Measurements from ENCODE around the gene H6PD. TPM values are rescaled to one million over a fixed set of nuclear protein-coding genes. Genes with fewer than 3 reads are reported as not detected.

The H6PD gene
- total RNA-seq, 2 experiments from 2014 or later: 9.3 to 10.4 TPM

GRCh38 chr1:9311029-9311428 is 76.5 kb downstream of the H6PD start:
- ChIA-PET CTCF (interaction anchor here (1.0 to 1.2 kb wide), 2 partner anchors 22 to 136 kb away, joined by 3 read pairs; no protein-coding TSS in a partner anchor), POLR2A (interaction anchor here (0.7 kb wide), 1 partner anchor 96 kb away, joined by 3 read pairs; no protein-coding TSS in a partner anchor)
- H3K9me3 Mint-ChIP-seq: no peaks in the 10 kb centered on the region
- H3K36me3 Mint-ChIP-seq: no peaks in the 10 kb centered on the region
- H3K4me3 Mint-ChIP-seq: no peak overlapping the region
- peaks cover 23% of the 10 kb centered on the region for H3K4me1 Mint-ChIP-seq (ENCODE audit: low read depth)
- intact Hi-C loops (cut with micrococcal nuclease): no loop called here
- DNase-seq: no peak
- H3K27ac Mint-ChIP-seq: no peak overlapping the region
- H3K27me3 Mint-ChIP-seq: no peaks in the 10 kb centered on the region

- DNase-seq: no peak
- Mint-ChIP-seq H3K27ac (no peak overlapping the region), H3K27me3 (no peaks in the 10 kb centered on the region), H3K9me3 (no peaks in the 10 kb centered on the region), H3K4me1 (ENCODE audit: low read depth) (peaks cover 24% of the 10 kb centered on the region), H3K36me3 (no peaks in the 10 kb centered on the region), H3K4me3 (no peak overlapping the region)
- CTCF ChIA-PET: interaction anchor here (0.6 kb wide), 1 partner anchor 117 kb away, joined by 3 read pairs; no protein-coding TSS in a partner anchor
- POLR2A ChIA-PET: interaction anchor here (0.7 kb wide), 1 partner anchor 96 kb away, joined by 3 read pairs; no protein-coding TSS in a partner anchor
- intact Hi-C loops (cut with micrococcal nuclease): no loop called here
These were observed 76.9 kb downstream of the H6PD start for GRCh38 chr1:9311479-9311878.

DNA sequence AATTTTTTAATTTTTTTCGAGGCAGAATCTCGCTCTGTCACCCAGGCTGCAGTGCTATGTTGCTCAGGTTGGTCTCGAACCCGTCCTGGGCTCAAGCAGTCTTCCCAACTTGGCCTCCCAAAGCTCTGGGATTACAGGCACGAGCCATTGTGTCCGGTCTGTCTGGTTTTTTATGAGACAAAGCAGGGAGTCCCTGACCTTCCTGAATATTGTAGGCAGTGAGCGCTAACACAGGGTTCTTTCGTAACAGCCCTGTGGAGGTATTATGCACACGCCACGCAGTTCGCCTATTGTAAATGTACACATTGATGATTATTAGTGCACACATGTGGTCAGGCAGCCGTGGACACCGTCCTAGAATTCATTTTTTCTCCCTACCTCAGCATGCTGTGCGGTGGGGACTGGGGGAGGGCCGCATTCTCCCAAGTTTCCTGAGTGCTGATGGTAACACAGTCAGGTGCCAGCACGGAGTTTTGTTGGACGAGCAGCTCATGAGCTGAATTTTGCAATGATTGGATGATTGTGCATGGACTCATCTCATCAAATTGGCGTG is 77.7 kb downstream of the H6PD start:
- Mint-ChIP-seq H3K27ac (no peak overlapping the region), H3K36me3 (no peaks in the 10 kb centered on the region), H3K4me1 (ENCODE audit: low read depth) (peaks cover 32% of the 10 kb centered on the region), H3K9me3 (no peaks in the 10 kb centered on the region), H3K27me3 (no peaks in the 10 kb centered on the region), H3K4me3 (no peak overlapping the region)
- DNase-seq: no peak
- intact Hi-C loops (cut with micrococcal nuclease): no loop called here
- POLR2A ChIA-PET: no interaction called here
- CTCF ChIA-PET: interaction anchor here (0.6 kb wide), 1 partner anchor 116 kb away, joined by 3 read pairs; no protein-coding TSS in a partner anchor

DNA sequence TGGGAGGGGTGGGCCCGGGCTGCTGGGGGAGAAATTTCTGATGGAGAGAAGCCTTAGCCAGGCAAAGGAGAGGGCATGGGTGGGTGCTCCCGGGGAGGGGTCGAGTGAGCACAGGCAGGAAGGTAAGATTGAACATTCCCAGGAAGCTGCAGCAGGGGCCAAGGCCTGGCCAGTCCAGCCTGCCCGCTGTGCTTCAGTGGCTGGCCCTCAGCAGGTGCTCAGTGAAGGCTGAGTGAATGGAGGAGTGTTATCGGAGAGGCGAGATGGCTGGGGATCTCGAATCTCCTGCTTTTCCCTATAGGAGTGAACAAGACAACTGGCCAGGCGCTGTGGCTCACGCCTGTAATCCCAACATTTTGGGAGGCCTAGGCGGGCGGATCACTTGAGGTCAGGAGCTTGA is 79.0 kb downstream of the H6PD start:
- no peaks in the 10 kb centered on the region for H3K36me3 Mint-ChIP-seq
- no peak for DNase-seq
- H3K27me3 Mint-ChIP-seq: no peaks in the 10 kb centered on the region
- ChIA-PET CTCF (no interaction called here), POLR2A (no interaction called here)
- intact Hi-C loops (cut with micrococcal nuclease): no loop called here
- H3K9me3 Mint-ChIP-seq: no peaks in the 10 kb centered on the region
- peaks cover 38% of the 10 kb centered on the region for H3K4me1 Mint-ChIP-seq (ENCODE audit: low read depth)
- no peak overlapping the region for H3K4me3 Mint-ChIP-seq
- no peak overlapping the region for H3K27ac Mint-ChIP-seq

DNA sequence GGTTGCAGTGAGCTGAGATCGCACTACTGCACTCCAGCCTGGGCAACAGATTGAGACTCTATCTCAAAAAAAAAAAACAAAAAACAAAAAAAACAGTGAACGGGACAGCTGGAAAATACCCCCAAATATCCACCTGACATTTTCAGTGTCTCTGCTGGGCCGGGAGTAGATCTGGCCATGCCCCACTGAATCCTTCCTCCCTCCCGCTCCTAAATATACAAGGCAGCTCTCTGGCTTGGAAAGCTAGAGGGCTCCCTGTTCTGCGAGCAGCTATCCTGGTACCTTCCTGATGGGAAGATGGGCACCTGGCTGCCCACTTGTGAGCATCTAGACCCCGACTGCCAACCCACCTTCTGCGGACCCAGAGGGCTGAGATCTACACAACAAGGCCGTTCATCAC is 79.5 kb downstream of the H6PD start:
- H3K36me3 Mint-ChIP-seq: no peaks in the 10 kb centered on the region
- no peak for DNase-seq
- H3K27ac Mint-ChIP-seq: peak overlapping the region; percentile 93
- ChIA-PET CTCF (no interaction called here), POLR2A (no interaction called here)
- no peaks in the 10 kb centered on the region for H3K27me3 Mint-ChIP-seq
- no peak overlapping the region for H3K4me3 Mint-ChIP-seq
- no peaks in the 10 kb centered on the region for H3K9me3 Mint-ChIP-seq
- H3K4me1 Mint-ChIP-seq (ENCODE audit: low read depth): peaks cover 38% of the 10 kb centered on the region
- intact Hi-C loops (cut with micrococcal nuclease): no loop called here

DNA sequence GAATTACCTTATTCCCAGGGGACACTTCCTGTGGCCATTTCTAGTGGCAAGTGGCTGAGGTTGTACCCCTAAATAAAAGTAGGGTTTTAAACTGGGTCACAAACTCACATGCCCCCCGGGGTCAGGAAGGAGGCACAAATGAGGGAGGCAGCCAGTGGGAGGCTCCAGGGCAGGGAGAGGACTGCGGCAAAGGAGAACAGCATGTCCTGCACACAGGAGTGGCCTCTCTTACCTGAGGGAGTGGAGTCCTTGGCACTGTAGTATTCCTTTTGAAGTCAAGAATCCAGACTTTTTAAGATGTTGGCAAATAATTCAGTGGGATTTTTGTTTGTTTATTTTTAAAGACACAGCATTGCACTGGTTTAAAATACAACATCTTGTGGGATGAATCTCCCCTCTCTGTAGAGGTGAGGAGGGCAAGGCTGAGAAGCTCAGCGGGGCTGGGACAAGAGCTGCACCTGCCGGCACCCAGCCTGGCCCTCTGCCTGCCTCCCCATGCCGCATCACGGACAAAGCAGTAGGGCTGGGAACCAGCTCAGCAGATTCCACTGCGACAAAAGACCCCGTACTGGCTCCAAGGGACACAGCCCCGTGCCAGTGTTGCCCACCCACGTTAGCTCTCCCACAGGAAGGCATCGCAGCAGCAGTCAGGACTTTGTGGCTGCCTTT is 80.3 kb downstream of the H6PD start:
- ChIA-PET CTCF (interaction anchor here (0.9 to 1.2 kb wide), 4 partner anchors 25 to 140 kb away, joined by 3 to 5 read pairs (median 4); no protein-coding TSS in a partner anchor), POLR2A (interaction anchor here (1.4 kb wide), 1 partner anchor 25 kb away, joined by 9 read pairs; no protein-coding TSS in a partner anchor)
- Mint-ChIP-seq H3K9me3 (no peaks in the 10 kb centered on the region), H3K27ac (peak overlapping the region; percentile 93), H3K27me3 (no peaks in the 10 kb centered on the region), H3K4me1 (ENCODE audit: low read depth) (peaks cover 38% of the 10 kb centered on the region), H3K4me3 (peak overlapping the region; percentile 66), H3K36me3 (no peaks in the 10 kb centered on the region)
- DNase-seq: no peak
- intact Hi-C loops (cut with micrococcal nuclease): loop anchor here (1.0 to 5.0 kb wide), 6 partner anchors 21 to 222 kb away; partner anchors contain the start of gene SLC25A33

- Mint-ChIP-seq H3K27ac (peak overlapping the region; percentile 93), H3K36me3 (no peaks in the 10 kb centered on the region), H3K4me3 (peak overlapping the region; percentile 66), H3K27me3 (no peaks in the 10 kb centered on the region), H3K4me1 (ENCODE audit: low read depth) (peaks cover 38% of the 10 kb centered on the region), H3K9me3 (no peaks in the 10 kb centered on the region)
- CTCF ChIA-PET: interaction anchor here (0.9 to 1.2 kb wide), 4 partner anchors 25 to 140 kb away, joined by 3 to 5 read pairs (median 4); no protein-coding TSS in a partner anchor
- peak; percentile 85 for DNase-seq
- intact Hi-C loops (cut with micrococcal nuclease): loop anchor here (1.0 to 5.0 kb wide), 6 partner anchors 21 to 222 kb away; partner anchors contain the start of gene SLC25A33
- POLR2A ChIA-PET: interaction anchor here (1.4 kb wide), 1 partner anchor 26 kb away, joined by 9 read pairs; no protein-coding TSS in a partner anchor
These were observed 81.0 kb downstream of the H6PD start for GRCh38 chr1:9315411-9316079.

DNA sequence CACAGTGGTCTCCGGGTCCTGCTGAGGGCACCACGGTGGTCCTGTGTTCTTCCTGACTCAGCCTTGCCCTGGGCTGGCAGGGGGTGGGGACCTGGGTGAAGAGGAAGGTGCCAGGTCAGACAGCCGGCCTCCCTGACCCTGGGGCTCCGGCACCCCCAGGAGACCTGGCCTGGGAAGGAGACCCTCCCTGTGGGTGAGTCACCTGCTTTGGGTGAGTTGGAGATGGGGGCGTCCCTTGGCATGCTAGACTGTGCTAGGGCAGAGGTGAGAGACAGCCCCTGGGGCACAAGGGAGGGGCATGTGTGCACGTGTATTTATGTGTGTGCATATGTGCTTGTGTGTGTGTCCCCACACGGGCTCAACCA is 81.5 kb downstream of the H6PD start:
- H3K27ac Mint-ChIP-seq: peak overlapping the region; percentile 93
- no peaks in the 10 kb centered on the region for H3K36me3 Mint-ChIP-seq
- intact Hi-C loops (cut with micrococcal nuclease): loop anchor here (5.0 kb wide), 2 partner anchors 39 to 221 kb away; partner anchors contain the start of gene SLC25A33
- no peaks in the 10 kb centered on the region for H3K27me3 Mint-ChIP-seq
- H3K4me3 Mint-ChIP-seq: peak overlapping the region; percentile 66
- DNase-seq: peak; percentile 69
- ChIA-PET CTCF (no interaction called here), POLR2A (no interaction called here)
- no peaks in the 10 kb centered on the region for H3K9me3 Mint-ChIP-seq
- peaks cover 38% of the 10 kb centered on the region for H3K4me1 Mint-ChIP-seq (ENCODE audit: low read depth)

GRCh38 chr1:9316512-9316911 is 81.9 kb downstream of the H6PD start:
- no peak overlapping the region for H3K4me3 Mint-ChIP-seq
- no peak for DNase-seq
- intact Hi-C loops (cut with micrococcal nuclease): loop anchor here (5.0 kb wide), 2 partner anchors 39 to 221 kb away; partner anchors contain the start of gene SLC25A33
- no peak overlapping the region for H3K27ac Mint-ChIP-seq
- no peaks in the 10 kb centered on the region for H3K36me3 Mint-ChIP-seq
- CTCF ChIA-PET: interaction anchor here (0.6 kb wide), 1 partner anchor 42 kb away, joined by 3 read pairs; no protein-coding TSS in a partner anchor
- POLR2A ChIA-PET: no interaction called here
- H3K27me3 Mint-ChIP-seq: no peaks in the 10 kb centered on the region
- H3K9me3 Mint-ChIP-seq: no peaks in the 10 kb centered on the region
- H3K4me1 Mint-ChIP-seq (ENCODE audit: low read depth): peaks cover 38% of the 10 kb centered on the region

DNA sequence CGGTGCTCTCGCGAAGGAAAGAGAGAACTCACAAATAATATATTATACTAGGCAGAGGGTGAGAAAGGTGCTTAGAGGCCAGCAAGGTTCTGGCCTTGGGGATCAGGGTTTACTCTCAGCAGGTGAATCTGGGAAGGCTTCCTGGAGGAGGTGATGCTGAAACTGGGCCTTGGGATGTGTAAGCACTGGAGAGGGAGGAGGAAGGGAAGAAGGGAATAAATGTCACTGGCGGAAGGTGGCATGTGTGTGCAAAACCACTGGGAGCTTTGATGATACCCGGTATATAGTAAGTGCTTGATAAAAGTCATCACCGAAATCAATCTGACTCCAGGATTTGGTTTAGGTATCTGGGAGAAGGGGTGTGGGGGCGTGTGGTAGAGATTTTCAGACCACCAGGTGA is 82.5 kb downstream of the H6PD start:
- H3K36me3 Mint-ChIP-seq: no peaks in the 10 kb centered on the region
- H3K4me1 Mint-ChIP-seq (ENCODE audit: low read depth): peaks cover 38% of the 10 kb centered on the region
- intact Hi-C loops (cut with micrococcal nuclease): loop anchor here (5.0 kb wide), 2 partner anchors 40 to 220 kb away; partner anchors contain the start of gene SLC25A33
- ChIA-PET CTCF (interaction anchor here (0.6 to 0.8 kb wide), 2 partner anchors 28 to 43 kb away, joined by 3 read pairs; no protein-coding TSS in a partner anchor), POLR2A (no interaction called here)
- no peak overlapping the region for H3K4me3 Mint-ChIP-seq
- DNase-seq: no peak
- H3K27me3 Mint-ChIP-seq: no peaks in the 10 kb centered on the region
- H3K27ac Mint-ChIP-seq: no peak overlapping the region
- no peaks in the 10 kb centered on the region for H3K9me3 Mint-ChIP-seq

- no peaks in the 10 kb centered on the region for H3K9me3 Mint-ChIP-seq
- no peak overlapping the region for H3K4me3 Mint-ChIP-seq
- peak; percentile 44 for DNase-seq
- no peaks in the 10 kb centered on the region for H3K27me3 Mint-ChIP-seq
- no peaks in the 10 kb centered on the region for H3K36me3 Mint-ChIP-seq
- ChIA-PET POLR2A (interaction anchor here (0.6 to 0.7 kb wide), 2 partner anchors 27 to 270 kb away, joined by 3 to 4 read pairs; no protein-coding TSS in a partner anchor), CTCF (interaction anchor here (0.8 kb wide), 1 partner anchor 29 kb away, joined by 3 read pairs; no protein-coding TSS in a partner anchor)
- H3K4me1 Mint-ChIP-seq (ENCODE audit: low read depth): peaks cover 38% of the 10 kb centered on the region
- intact Hi-C loops (cut with micrococcal nuclease): loop anchor here (5.0 kb wide), 2 partner anchors 41 to 219 kb away; partner anchors contain the start of gene SLC25A33
- H3K27ac Mint-ChIP-seq: no peak overlapping the region
These were observed 83.2 kb downstream of the H6PD start for GRCh38 chr1:9317591-9318417.
